ENCODE measurements around the gene EHD1. TPM values are rescaled to one million over a fixed set of nuclear protein-coding genes. Genes with fewer than 3 reads are reported as not detected.
"Not testable (repeated sequence)": the region's sequence is repeated elsewhere in the genome, so short reads cannot be mapped to it uniquely, and the experiment has no call there.

The EHD1 gene
- total RNA-seq, 1 donor from 2014 or later, result 85.6 TPM

DNA sequence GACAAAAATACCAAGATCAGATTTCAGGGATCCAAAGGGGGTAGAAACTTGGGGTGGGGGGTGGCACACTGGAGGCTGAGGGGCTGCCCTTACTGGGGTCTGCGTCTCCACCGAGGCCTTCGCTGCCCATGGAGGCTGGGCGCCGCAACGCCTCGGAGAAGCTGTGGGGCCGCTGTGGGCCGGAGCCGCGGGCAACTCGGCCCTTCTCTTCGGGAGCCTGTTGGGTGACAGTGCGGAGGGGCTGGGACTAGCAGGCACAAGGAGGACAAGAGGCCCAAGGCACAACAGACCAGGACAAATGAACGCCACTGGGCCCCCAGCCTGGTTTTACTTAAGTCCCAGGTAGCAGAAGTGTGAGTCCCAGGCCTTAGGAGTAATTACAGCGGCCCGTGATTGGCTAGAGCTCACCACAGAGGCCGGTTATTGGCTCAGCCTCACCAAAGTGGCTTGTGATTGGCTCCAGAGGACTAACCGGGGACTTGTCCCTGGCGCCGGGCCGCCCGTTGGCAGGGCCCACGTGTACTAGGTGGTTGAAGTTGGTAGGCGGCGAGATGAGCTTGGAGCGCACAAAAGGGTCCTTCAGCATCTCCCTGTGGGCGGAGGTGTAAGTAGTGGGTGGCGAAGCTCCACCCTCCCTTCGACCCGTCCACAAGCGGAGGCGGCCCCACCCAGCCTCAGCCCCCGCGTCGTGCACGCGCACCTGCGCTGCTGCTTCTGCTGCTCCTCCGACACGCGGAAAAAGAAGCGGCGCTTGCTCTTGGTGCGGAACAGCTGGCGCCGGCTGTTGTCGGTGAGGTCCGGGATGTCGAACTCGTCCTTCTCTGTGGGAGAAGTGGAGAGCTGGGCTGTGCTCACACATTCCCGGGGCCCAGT, 51.6 kb downstream of the EHD1 start:
- no peak for DNase-seq (ENCODE audit: low spot score)

DNA sequence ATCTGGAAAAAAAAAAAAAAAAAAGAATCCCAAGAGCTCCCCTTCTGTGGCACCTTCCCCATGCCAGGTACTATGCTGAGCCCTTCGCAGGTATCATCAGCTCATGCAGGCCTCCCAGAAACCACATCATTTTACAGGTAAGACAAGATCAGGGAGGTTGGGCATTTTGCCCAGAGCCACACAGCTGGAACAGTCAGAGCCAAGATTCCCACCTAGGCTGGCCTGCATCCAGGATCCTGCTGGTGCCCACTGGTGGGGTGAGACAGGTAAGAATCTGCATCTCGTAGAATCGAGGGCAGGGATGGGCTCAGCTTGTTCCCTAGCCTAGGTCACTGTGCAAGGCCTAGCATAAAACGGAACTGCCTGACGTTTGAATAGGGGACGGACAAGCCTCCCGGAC, 52.4 kb downstream of the EHD1 start:
- DNase-seq (ENCODE audit: low spot score), result no peak

DNA sequence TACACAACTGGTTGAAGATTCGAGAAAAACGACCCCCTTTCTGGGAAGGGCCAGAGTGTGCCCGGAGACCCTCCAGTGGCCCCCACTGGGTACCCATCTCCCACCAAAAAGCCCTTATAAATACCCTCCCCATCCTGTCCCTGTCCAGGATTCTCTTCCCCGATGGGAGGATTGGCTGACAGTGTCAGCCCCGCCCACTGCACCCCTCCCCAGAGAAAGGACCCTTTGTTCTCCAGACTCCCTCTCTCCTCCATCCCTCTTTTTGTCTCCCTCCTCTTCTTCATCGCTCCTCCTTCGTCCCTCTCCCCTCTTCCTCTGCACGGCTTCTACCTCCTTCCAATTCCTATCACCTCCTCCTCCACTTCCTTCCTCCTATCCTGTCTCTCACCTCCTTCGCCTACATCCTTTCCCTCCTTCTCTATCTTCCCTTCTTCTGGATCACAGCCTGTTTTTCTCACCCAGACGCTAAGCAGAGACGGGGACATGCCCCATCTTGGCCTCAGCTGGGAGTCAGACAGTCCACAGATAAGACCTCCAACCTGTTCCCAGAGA, 54.8 kb downstream of the EHD1 start:
- DNase-seq (ENCODE audit: low spot score), result no peak

DNA sequence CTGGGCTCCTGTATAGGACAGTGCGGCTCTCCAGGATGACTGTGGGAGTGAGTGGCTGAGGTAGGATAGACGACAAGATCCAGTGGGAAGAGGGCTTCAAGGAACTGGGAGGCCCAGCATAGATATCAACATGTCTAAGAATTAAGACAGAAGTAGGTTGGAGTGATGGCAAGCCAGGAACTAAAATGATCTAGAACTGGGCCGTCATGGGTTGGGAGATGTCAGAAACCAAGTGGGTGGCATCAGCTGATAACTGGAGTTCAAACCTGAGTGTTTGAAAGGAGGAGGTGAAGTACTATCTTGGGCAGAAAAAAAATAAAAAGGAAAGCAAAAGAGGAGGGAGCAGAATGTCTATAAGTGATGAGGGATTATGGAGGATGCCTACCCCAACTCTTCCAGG, 60.9 kb downstream of the EHD1 start:
- no peak for DNase-seq (ENCODE audit: low spot score)

DNA sequence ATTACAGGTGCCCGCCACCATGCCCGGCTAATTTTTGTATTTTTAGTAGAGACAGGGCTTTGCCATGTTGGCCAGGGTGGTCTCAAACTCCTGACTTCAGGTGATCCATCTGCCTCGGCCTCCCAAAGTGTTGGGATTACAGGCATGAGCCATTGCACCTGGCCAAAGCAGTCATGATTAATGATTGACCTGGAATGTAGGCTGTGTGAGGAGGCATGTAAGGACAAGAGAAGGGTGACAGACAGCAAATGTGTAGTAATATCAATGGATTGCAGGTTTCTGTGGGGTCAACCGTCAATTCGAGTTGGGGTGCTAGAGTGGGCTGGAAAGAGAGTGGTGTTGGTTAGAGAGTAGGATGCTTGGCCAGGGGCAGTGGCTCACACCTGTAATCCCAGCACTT, 63.0 kb downstream of the EHD1 start:
- not testable (repeated sequence) for DNase-seq (ENCODE audit: low spot score)

DNA sequence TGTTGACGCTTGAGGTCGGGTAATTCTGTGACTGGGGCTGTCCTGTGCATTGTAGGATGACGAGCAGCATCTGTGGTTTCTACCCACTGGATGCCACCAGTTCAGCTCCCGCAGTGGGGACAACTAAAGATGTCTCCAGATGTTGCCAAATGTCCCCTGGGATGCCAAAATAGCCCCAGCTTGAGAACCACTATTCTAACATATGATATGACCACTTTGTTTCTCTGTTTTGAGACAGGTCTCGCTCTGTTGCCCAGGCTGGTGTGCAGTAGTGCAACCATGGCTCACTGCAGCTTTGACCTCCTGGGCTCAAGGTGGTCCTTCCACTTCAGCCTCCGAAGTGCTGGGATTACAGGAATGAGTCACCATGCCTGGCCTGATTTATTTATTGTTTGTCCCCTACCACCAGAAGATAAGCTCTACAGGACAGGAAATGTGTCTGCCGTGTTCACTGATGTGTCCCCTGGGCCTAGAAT, 63.7 kb downstream of the EHD1 start:
- DNase-seq (ENCODE audit: low spot score), result no peak

DNA sequence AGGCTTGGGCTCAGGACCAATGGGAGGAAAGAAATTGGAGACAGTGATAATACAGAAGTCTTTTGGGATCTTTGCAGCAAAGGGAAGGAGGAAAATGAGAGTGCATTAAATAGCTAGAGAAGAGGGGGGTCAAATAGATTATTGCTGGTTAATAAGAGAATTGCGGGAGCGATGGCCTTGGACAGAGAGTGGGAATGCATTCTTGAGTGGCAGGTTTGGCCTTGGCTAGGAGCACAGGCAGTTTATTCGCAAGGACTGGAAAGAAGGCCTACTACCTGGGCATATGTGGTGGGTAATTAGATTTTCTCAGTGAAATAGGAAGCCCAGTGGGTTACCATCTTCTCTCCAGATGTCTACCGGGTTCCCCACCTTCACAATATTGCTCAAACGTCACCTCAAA, 64.6 kb downstream of the EHD1 start:
- no peak for DNase-seq (ENCODE audit: low spot score)

DNA sequence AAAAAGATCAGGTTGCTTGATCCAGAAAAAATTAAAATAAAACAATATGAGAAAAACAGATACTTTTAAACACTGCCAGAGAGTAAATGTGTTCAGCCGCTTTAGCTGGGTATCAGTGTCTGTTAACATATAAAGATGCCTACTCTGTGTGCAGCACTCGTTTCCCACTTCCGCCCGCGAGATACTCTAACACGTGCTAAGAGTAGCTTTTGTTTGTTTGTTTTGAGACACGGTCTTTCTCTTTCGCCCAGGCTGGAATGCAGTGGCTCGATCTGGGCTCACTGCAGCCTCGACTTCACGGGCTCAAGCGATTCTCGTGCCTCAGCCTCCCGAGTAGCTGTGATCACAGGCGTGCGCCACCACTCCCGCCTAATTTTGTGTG, 67.5 kb downstream of the EHD1 start:
- peak; percentile 24 for DNase-seq (ENCODE audit: low spot score)

DNA sequence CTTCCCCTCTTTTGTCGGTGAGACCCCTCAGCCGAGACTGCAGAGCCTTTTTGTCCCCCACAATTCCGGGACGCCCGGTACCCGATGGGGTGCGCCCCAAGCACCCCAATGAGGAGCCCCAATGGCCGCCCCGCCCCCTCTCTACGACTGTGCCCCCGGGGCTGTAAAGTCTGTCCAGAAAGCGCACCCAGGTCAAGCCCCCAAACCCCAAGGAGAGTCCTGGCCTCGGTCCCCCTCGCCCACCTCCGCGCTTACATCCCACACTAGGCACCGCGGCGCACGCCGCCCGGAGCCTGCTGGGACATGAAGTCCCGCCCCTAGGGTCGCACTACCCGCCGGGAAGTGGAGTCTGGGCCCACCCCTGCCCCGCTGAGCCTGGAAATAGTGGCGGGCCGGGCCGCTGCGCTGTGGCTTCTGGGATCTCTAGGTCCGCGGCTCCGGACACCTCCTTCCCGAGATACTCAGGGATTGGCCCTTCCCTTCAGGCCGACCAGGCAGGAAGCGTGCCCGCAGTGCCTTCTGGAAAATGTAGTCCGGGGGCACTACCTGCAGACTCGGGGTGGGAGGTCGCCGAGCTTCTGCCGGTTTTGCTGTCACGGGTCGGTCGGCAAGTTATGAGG, 68.0 kb downstream of the EHD1 start, which contains the start of gene MEN1:
Gene MEN1, minus strand, starts transcription at position 281 of the 620 bp plus-strand sequence. CDS start 442 bp downstream, outside the sequence.
- peak; percentile 96 for DNase-seq (ENCODE audit: low spot score)

DNA sequence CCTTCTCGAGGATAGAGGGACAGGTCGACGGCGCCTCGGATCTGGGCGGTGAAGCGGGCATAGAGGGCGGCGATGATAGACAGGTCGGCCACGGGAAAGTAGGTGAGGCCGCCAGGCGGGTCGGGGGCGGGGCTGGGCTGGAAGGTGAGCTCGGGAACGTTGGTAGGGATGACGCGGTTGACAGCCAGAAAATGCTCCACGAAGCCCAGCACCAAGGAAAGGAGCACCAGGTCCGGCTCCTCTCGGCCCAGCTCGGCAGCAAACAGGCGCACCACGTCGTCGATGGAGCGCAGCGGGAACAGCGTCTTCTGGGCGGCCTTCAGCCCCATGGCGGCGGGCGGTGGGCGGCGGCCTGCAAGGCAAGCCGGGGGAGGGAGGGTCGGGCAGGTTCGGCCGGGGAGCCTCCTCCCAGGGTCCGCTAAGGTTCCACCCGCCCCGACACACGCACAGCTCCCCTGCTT, 68.6 kb downstream of the EHD1 start:
- DNase-seq (ENCODE audit: low spot score), result no peak

DNA sequence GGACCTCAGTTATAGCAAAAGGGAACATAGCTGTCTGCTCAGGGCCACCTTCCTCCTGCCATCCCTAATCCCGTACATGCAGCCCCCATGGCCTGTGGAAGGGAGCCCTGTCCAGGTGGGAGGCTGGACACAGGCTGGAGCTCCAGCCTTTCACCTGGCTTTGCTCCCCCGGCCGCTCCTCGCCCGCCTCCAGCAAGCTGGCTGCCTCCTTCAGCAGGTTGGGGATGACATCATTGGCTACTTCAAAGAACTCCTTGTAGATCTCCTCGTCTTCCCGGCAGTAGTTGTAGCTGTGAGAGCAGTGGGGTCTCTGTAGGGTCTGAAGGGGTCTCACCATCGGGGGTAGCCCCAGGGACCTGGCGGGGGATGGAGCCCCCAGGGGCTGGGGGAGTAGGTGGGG, 72.9 kb downstream of the EHD1 start:
- no peak for DNase-seq (ENCODE audit: low spot score)

DNA sequence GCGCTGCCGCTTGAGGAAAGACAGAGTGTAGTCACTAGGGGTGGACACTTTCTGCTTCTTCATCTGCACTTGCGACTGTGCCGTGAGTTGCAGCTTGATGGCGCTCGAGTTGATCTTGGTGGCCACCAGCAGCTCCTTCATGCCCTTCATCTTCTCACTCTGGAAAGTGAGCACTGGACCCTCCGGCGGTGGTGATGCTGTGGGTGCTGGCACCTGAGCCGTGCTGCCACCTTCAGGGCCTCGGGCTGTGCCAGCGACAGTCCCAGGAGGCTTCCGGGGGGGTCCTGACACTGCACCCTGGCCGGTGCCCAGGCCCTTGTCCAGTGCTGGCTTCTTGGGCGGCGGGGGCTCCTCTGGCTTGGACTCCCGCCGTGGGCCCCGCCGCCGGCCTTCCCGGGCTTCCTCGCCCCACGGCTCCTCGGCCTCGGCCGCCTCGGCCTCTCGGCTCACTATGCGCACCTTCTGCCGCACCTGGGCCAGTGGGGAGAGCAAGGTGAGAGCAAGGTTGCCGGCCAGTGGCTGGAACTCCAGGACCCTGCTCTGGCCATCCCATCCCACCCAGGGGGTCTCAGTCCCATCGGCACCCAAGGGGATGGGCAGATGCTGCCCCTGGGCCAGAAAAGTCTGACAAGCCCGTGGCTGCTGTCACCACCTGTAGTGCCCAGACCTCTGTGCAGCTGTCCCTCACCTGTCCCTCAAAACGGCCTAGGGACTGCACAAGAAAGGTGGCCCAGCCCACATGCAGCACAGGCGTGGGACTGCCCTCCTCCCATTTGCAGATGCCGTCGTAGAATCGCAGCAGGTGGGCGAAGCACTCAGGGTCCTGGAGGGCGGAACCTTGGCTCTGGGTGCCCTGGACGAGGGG, 73.8 kb downstream of the EHD1 start:
- DNase-seq (ENCODE audit: low spot score), result no peak

DNA sequence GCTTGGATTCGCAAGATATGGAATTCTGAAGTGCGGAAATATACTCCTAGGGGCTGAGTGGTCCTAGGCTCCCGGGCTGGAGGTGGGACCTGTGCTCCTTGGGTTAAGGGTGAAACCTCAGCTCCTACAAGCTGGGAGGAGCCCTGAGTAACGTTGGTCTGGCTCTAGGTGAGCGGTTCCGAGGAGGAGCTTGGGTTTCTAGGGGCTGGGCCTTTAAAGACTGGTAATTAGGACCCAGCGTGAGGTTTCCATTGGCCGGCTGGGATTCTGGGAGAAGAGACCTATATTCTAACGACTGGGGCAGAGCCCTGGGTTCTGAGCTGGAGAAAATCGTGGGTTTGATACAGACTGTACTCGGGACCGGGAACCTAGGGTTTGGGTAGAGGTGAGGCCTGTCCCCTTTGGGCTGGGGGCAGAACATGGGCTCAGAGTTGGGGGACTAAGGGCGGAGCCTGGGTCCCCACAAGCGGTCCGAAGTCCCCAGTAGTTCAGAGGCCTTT, 74.5 kb downstream of the EHD1 start:
- DNase-seq (ENCODE audit: low spot score), result no peak

DNA sequence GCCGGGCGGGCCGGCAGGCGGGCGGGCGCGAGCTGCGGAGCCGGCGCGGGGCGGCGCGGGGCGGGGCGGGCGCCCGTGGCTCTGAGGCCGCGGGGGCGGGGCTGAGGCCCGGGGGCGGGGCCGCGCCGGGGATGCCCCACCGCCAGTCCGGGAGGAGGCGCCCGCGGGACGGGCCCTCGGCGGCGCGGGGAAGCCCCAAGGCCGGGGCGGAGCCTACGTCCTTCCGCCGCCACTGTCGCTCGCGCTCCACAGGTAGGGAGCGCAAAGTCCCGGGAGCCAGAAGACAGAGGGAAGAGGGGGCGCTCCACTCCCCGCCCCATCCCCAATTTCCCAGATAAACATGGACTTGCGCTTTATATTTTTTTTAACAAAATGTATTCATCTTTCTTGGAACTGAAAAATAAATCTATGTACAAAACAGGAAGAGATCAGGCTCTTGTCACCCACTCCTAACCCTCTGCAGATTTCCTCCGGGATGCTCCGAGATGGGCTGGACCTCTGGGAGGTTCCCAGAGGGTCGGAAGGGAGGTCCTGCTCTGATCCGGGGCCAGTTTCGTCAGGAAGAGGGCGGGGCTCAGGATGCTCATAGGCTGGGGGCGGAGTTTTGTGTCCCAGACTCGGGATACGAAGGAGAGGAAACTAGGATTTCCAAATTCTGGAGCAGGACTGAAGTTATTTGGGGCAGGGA, 75.1 kb downstream of the EHD1 start, which contains the start of gene MAP4K2:
Gene MAP4K2, minus strand, starts transcription at position 57 of the 688 bp plus-strand sequence. CDS start 65 bp downstream, outside the sequence.
- peak; percentile 84 for DNase-seq (ENCODE audit: low spot score)

DNA sequence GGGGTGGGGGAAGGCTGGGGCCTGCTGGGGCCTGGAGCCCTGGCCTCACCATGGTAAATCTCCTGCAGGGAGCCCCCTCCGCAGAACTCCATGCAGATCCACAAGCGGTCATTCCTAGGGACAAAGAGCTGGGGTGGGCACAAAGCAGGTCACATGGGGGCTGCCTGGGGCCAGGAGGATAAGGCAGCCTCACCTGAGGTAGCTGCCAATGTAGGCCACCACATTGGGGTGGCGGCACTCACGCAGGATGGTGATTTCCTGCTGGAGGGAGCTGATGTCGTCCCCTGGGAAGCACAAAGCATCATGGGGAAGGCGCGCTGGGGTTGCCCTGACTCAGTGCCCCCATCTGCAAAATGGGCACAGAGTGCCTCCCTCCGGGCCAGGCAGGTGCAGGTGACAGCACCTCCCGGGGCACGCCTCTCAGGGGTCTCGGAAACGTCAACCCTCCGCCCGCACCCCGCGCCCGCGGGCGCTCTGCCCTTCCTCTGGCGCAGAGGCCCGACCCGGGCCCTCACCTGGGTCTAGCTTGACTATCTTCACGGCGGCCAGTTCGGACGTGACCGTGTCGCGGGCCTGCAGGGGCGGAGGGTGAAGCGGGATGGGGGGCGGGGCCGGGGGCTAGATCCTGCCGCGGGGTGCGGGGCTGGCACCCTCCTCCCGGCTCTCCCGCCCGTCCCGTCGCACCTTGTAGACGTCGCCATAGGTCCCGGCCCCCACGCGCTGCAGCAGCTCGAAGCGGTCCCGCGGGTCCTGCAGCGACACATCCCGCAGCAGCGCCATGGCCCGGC, 75.9 kb downstream of the EHD1 start:
- DNase-seq (ENCODE audit: low spot score), result no peak

Other genes with a start within 250 kb of the EHD1 start
- 8.1 TPM for gene NRXN2, start 155.4 kb downstream of the EHD1 start, total RNA-seq
- 17.1 TPM for gene RASGRP2, start 134.5 kb downstream of the EHD1 start, total RNA-seq
- gene PYGM, start 118.6 kb downstream of the EHD1 start, total RNA-seq, result 14.3 TPM
- 263 TPM for gene SF1, start 100.1 kb downstream of the EHD1 start, total RNA-seq
- 23.1 TPM for gene MAP4K2, start 75.4 kb downstream of the EHD1 start, total RNA-seq
- gene MEN1, start 68.1 kb downstream of the EHD1 start, total RNA-seq, result 34.8 TPM
- 37.1 TPM for gene CDC42BPG, start 34.0 kb downstream of the EHD1 start, total RNA-seq
- 39.3 TPM for gene ATG2A, start 38.6 kb upstream of the EHD1 start, total RNA-seq
- 44.1 TPM for gene PPP2R5B, start 46.1 kb upstream of the EHD1 start, total RNA-seq
- 1.3 TPM for gene GPHA2, start 57.3 kb upstream of the EHD1 start, total RNA-seq
- gene MAJIN, start 93.5 kb upstream of the EHD1 start, total RNA-seq, result not detected
- gene BATF2, start 118.3 kb upstream of the EHD1 start, total RNA-seq, result 5.5 TPM
- 103 TPM for gene ARL2, start 135.5 kb upstream of the EHD1 start, total RNA-seq
- gene SNX15, start 148.8 kb upstream of the EHD1 start, total RNA-seq, result 39.4 TPM
- 9.9 TPM for gene SAC3D1, start 162.6 kb upstream of the EHD1 start, total RNA-seq
- gene NAALADL1, start 179.9 kb upstream of the EHD1 start, total RNA-seq, result 10.4 TPM
- 2.1 TPM for gene CDCA5, start 205.4 kb upstream of the EHD1 start, total RNA-seq
- 44.4 TPM for gene ZFPL1, start 205.6 kb upstream of the EHD1 start, total RNA-seq
- 116 TPM for gene VPS51, start 217.6 kb upstream of the EHD1 start, total RNA-seq
- gene TM7SF2, start 233.3 kb upstream of the EHD1 start, total RNA-seq, result 184 TPM
- gene ZNHIT2, start 239.1 kb upstream of the EHD1 start, total RNA-seq, result 15.1 TPM
- 835 TPM for gene FAU, start 243.5 kb upstream of the EHD1 start, total RNA-seq
- gene MRPL49, start 243.7 kb upstream of the EHD1 start, total RNA-seq, result 46.5 TPM